Measurements from ENCODE around the gene PGAM5. TPM values are rescaled to one million over a fixed set of nuclear protein-coding genes. Genes with fewer than 3 reads are reported as not detected.

PGAM5 gene
- total and polyA plus RNA-seq, 2 of the 4 experiments (the other 2 are of a cell fraction) = 25.2 to 37.8 TPM

DNA sequence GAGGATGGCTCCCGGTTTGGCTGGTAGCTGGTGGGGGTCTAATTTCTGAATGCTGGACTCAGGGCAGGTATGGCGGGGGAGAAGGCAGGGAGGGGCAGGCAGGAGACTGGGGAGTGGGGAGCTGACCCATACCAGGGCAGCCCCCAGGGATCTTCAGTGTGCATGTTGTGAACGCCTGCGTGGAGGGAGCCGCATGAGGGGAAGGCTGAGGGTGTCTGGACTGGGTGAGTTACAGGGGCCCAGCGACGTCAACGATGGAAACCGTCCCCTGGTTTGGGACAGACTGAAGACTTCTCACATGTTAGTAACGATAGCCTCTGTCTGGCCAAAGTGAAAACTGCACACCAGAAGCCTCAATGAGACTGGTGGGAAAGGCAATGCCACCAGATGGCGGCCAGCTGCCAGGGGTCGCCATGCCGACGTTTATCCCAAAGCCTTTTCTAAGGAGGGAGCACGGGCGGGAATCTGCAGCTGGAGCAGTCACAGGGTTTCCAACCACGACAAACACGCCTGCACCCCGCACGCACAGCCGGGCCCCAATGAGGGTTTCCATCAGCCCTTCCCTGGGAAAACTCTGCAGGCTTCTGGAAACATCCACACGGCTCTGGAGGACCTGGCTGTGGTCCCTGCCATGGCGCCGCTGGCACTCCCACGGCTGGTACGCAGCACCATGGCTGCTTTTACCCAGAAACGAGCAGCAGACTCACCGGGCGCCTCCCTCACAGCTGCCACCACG, 14.0 kb downstream of the PGAM5 start:
- POLR2A ChIA-PET (ENCODE audit: unreplicated experiment) = no interaction called here
- H3K4me3 ChIP-seq (ENCODE audit: insufficient read depth, low read depth, low read length) = no peak overlapping the region
- no peaks in the 10 kb centered on the region for H3K9me3 ChIP-seq (ENCODE audit: control insufficient read depth, insufficient read depth, low read length)
- no peak overlapping the region for H2BK20ac ChIP-seq (ENCODE audit: low read depth, low read length)
- H4K8ac ChIP-seq (ENCODE audit: low read depth in 2 of 2, low read length in 2 of 2) = no peak overlapping the region
- H4K20me1 ChIP-seq (ENCODE audit: insufficient read depth, low read length) = peaks cover 34% of the 10 kb centered on the region
- H3K14ac ChIP-seq (replicated peaks; ENCODE audit: low read depth, low read length) = no peak overlapping the region
- dilution Hi-C loops (cut with HindIII; ENCODE audit: low sequenced_read_pairs, unreplicated experiment) = no loop called here
- no peak overlapping the region for H3K4me2 ChIP-seq (ENCODE audit: low read depth, low read length)
- H4K91ac ChIP-seq (ENCODE audit: insufficient read depth, low read depth, low read length) = no peak overlapping the region
- H2AK5ac ChIP-seq (ENCODE audit: low read depth, low read length) = no peak overlapping the region
- H3K27me3 ChIP-seq (ENCODE audit: control insufficient read depth, insufficient read depth, low read length) = no peaks in the 10 kb centered on the region
- in situ Hi-C loops (cut with MboI; ENCODE audit: low sequenced_read_pairs) = no loop called here
- CTCF ChIA-PET = interaction anchor here (0.5 kb wide), 1 partner anchor 9 kb away, joined by 5 read pairs; no protein-coding TSS in a partner anchor
- H2AK9ac ChIP-seq (replicated peaks; ENCODE audit: low read depth, low read length, poor library complexity) = peak overlapping the region; percentile 85
- no peak overlapping the region for H3K27ac ChIP-seq (ENCODE audit: insufficient read depth, low read length)
- H3K79me1 ChIP-seq (ENCODE audit: low read depth in 1 of 2, low read length in 2 of 2) = peaks cover 31 to 57% of the 10 kb centered on the region in 2 experiments
- DNase-seq (no peak), ATAC-seq (ENCODE audit: low read depth) (no peak)
- no peak overlapping the region for H2BK15ac ChIP-seq (ENCODE audit: low read depth, low read length)
- no TSS peak for BruUV-seq (replicated peaks)
- WGBS, 2 experiments (ENCODE audit: extremely low coverage in 2 of 2, insufficient read length in 1 of 2) = 92% methylated on average over 23 of the region's 30 CpGs; no CpG with 5 or more reads in 1 of the 2 experiments
- H3K56ac ChIP-seq (ENCODE audit: extremely low read depth, insufficient read depth, low read length) = no peak overlapping the region
- H3K4me1 ChIP-seq (ENCODE audit: control insufficient read depth, insufficient read depth, low read length) = no peaks in the 10 kb centered on the region
- no peak overlapping the region for H4K5ac ChIP-seq (ENCODE audit: low read depth, low read length)
- no peak overlapping the region for H3K4ac ChIP-seq (ENCODE audit: low read depth, low read length)
- H3K9ac ChIP-seq (ENCODE audit: low read depth, low read length) = no peak overlapping the region
- no peak overlapping the region for H2BK5ac ChIP-seq (ENCODE audit: low read depth, low read length, poor library complexity, severe bottlenecking)
- intact Hi-C loops (cut with micrococcal nuclease) = no loop called here
- H2BK120ac ChIP-seq (ENCODE audit: low read depth, low read length) = no peak overlapping the region
- H3K36me3 ChIP-seq (ENCODE audit: control insufficient read depth, insufficient read depth, low read length) = peaks cover 63% of the 10 kb centered on the region
- TF ChIP-seq POLR2A (IDR thresholded peaks at IDR 0.05; ENCODE audit: low read depth, low read length) (no peak), RCOR1 (IDR thresholded peaks at IDR 0.05; ENCODE audit: insufficient replicate concordance, low read length) (no peak), RFX5 (IDR thresholded peaks at IDR 0.05; ENCODE audit: low read depth, low read length) (no peak), CHD1 (IDR thresholded peaks at IDR 0.05; ENCODE audit: low read depth, low read length) (no peak), SMC3 (IDR thresholded peaks at IDR 0.05; ENCODE audit: low read depth, low read length) (no peak), CEBPB (IDR thresholded peaks at IDR 0.05; ENCODE audit: low read depth, low read length) (no peak), MAZ (IDR thresholded peaks at IDR 0.05; ENCODE audit: borderline replicate concordance, low read depth, low read length) (no peak), USF2 (IDR thresholded peaks at IDR 0.05; ENCODE audit: low read depth, low read length) (no peak), NFE2L2 (IDR thresholded peaks at IDR 0.05; ENCODE audit: low read depth, low read length) (no peak), MAFK (IDR thresholded peaks at IDR 0.05; ENCODE audit: low read depth, low read length) (no peak), FOS (IDR thresholded peaks at IDR 0.05; ENCODE audit: low read depth, low read length) (no peak), RAD21 (IDR thresholded peaks at IDR 0.05; ENCODE audit: low read length) (no peak), MXI1 (IDR thresholded peaks at IDR 0.05; ENCODE audit: borderline replicate concordance, low read depth, low read length) (no peak), BHLHE40 (IDR thresholded peaks at IDR 0.05; ENCODE audit: low read depth, low read length) (no peak)
- TF ChIP-seq, protein P1, sequence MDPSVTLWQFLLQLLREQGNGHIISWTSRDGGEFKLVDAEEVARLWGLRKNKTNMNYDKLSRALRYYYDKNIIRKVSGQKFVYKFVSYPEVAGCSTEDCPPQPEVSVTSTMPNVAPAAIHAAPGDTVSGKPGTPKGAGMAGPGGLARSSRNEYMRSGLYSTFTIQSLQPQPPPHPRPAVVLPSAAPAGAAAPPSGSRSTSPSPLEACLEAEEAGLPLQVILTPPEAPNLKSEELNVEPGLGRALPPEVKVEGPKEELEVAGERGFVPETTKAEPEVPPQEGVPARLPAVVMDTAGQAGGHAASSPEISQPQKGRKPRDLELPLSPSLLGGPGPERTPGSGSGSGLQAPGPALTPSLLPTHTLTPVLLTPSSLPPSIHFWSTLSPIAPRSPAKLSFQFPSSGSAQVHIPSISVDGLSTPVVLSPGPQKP (IDR thresholded peaks at IDR 0.05; ENCODE audit: borderline replicate concordance, low read depth, low read length) = no peak
- TF ChIP-seq, protein P2, sequence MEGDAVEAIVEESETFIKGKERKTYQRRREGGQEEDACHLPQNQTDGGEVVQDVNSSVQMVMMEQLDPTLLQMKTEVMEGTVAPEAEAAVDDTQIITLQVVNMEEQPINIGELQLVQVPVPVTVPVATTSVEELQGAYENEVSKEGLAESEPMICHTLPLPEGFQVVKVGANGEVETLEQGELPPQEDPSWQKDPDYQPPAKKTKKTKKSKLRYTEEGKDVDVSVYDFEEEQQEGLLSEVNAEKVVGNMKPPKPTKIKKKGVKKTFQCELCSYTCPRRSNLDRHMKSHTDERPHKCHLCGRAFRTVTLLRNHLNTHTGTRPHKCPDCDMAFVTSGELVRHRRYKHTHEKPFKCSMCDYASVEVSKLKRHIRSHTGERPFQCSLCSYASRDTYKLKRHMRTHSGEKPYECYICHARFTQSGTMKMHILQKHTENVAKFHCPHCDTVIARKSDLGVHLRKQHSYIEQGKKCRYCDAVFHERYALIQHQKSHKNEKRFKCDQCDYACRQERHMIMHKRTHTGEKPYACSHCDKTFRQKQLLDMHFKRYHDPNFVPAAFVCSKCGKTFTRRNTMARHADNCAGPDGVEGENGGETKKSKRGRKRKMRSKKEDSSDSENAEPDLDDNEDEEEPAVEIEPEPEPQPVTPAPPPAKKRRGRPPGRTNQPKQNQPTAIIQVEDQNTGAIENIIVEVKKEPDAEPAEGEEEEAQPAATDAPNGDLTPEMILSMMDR (conservative IDR thresholded peaks at IDR 0.05; ENCODE audit: low read depth, low read length) = no peak
- no peak overlapping the region for H3K18ac ChIP-seq (ENCODE audit: low read depth, low read length)
- H3K9me1 ChIP-seq (ENCODE audit: insufficient read depth, low read length) = no peaks in the 10 kb centered on the region
- H3K23ac ChIP-seq (ENCODE audit: low read depth, low read length) = no peak overlapping the region
- H2AFZ ChIP-seq (replicated peaks; ENCODE audit: low read length, poor library complexity) = no peak overlapping the region
